Activated CD4-positive, alpha-beta T cell treated with anti-CD3 and anti-CD28 coated beads, Interleukin-2, amount 50 U/mL, for 4 hours (primary cell): ENCODE results near the gene SLC2A4.
A peak's percentile ranks its signal among the peaks of the same experiment; 100 is the strongest.

ENCODE experiments used
- DNase-seq, 2 experiments: peaks; one replicate each; pipeline ENCODE4 v3.0.0-alpha.2; 2020

SLC2A4 gene

DNA sequence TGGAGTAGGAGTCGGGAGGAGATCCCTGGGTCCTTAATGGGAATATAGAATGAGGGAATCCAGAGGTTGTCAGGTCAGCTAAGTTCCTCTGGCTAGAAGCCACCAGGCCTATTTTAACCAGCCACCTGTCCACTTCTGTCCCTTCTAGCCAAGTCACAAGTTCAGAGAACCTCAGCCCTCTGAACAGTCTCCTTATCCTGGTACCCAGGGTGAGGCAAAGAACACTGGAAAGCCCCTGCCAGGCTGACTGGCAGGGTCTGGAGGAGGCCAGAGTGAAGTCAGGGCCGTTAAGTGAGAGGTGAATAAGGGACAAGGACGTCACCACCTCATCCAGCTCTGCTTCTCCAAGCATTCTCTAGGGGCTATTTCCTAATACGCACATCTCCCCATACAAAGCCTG, 32.7 kb upstream of the SLC2A4 start:
- DNase-seq, result no peak

DNA sequence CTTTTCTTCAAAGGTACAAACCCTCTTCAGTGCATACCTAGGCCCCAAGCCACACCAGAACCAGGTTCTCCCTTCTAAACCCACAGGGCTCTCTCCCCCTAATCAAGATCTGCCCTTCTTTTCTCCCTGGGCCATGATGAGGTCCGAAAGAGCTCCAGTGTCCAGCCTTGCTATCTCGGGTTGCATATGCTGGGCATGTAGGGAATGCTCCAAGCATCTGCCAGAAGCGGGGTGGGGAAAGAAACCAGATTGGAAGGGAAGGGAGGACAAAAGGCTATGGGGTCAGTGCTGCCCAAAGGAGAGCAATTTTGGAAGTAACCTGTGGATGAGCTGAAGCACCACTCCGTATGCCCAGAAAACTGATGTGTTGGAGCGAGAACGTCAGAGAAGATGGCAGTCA, 32.3 kb upstream of the SLC2A4 start:
- DNase-seq, result no peak

DNA sequence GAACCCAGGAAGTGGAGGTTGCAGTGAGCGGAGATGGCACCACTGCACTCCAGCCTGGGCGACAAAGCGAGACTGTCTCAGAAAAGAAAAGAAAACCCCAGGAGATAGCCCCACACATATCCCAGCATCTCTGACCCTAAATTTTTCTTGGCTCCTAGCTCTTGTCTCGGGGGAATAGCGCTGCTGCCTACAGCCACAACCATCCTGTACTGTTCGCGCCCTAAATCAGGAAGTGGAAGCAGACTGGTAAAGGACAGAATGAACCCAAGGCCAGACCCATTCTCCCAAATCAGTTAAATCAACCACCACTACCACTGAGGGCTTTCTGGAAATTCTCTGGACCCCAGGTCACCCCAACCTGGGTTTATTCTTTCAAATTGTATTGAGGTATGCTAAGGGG, 31.7 kb upstream of the SLC2A4 start:
- DNase-seq, result no peak

DNA sequence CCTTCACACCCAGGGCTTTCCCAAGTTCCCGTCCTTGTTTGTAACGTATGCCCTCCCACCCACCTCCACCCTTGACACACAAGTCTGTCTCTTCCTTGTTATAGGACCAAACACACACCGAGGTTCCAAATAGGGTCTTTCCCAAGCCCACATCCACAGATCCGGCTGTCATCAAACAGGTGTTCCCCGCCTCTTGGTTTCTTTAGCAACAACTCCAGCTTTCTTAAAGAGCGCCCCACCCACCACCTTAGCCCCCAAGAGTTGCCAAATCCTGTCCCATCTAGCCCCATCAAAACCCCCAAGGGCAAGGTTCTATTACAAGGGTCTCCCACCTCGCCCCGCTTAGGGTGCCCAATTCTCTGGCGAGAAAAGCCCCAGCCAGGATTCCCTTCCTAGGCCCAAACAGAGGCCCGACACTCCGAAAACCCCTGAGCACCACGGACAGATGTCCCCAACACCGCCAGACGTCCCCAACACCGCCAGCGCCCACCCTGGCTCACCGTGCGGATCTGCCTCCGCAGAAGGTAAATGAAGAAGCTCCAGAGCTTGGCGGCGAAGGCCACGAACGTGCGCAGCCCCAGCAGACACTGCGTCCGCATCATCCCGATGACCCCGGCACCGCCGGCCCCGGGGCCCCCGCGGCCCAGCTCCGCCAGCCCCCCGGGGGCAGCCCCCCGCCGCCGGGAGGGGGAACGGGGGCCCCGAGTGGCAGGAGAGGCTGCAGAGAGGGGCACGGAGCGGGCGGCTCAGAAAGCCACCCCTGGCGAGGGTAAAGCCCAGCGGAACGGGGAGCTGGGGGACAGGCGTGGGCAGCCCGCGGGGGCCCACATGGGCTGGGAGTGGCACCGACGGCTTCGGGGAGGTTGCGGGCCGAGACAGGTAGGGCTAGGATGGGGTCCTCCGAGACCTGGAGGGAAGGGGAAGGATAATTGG, 30.6 kb upstream of the SLC2A4 start:
- no peak for DNase-seq

DNA sequence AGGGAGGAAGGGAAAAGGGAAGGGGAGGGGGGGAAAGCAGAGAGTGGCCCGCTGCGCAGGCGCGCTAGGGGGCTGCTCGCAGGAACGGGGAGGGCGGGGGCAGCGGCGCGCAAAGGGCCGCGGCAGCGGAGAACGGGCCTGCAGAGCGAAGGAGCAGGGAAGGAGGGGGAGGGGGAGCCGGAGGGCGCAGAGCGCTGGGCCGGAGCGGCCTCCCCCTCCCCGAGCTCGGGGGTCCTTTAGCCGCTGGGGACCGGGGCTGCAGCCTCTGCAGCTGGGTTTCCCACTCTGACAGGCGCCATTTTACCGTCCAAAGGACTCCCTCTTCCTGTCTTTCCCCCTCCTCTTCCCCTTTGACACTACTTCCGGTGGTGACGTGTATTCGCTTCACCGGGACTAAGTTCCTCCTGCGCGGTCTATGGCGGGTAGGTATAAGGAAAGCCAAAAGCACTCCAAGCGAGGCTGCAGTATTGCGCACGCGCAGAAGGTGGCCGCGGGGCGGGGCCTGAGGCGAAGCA, 29.8 kb upstream of the SLC2A4 start, which contains the start of gene CTDNEP1:
CTDNEP1 (minus strand) TSS at position 74 of the 515 bp plus-strand sequence. CDS start 438 bp downstream, outside the sequence.
- peak; percentile 97 to 98 for DNase-seq

DNA sequence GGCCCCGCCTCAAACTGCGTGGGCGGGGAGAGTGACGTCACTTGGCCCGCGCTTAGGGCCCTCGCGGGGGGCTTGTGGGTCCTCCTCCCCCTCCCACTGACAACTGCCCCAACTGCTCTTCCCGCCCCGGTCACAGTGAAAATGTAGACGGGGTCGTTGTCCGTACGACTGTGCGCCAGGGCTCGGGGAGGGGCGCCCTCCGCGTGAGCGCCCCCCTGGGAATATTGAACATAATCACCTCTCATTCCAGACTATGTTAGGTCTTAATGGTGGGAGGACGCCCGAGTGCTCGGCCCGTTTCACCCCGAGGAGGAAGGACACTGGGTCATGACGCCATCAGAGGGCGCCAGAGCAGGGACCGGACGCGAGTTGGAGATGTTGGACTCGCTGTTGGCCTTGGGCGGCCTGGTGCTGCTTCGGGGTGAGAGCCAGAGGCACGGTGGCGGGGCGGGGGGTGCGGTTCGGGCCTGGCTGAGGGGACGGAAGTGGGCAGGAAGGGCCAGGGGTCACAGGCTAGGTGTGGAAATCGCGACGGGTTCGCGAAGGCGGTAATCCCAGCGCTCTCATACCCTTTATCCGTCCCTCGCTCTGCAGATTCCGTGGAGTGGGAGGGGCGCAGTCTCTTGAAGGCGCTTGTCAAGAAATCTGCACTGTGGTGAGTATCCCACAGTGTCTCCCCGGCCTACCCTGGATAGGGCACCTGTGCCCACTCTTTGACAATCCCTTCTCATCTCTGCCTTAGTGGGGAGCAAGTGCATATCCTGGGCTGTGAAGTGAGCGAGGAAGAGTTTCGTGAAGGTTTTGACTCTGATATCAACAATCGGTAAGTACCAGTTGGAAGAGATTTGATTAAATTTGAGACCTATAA, 29.1 kb upstream of the SLC2A4 start, which contains the start of gene ELP5:
ELP5 (plus strand) TSS at position 40 of the 868 bp plus-strand sequence; CDS start at position 376, 336 bp downstream.
- peak; percentile 79 to 81 for DNase-seq

DNA sequence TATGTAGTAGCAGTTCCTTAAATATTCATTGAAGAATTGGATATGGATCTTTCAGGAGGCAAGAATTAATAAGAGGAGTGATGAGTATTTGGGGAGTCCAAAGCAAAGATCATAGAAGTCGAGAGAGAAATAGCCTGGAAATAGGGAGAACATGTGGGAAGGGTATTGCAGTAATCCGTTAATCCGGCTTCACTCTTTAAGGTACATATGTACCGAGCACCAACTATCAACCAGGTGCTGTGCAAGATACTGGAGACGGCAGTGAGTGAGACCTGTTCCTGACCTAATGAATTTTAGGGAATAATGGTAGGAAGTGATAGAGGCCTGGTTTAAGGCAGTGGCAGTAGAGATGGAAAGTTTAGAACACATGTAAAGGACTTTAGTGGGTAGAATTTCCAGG, 28.4 kb upstream of the SLC2A4 start:
- DNase-seq, result no peak

DNA sequence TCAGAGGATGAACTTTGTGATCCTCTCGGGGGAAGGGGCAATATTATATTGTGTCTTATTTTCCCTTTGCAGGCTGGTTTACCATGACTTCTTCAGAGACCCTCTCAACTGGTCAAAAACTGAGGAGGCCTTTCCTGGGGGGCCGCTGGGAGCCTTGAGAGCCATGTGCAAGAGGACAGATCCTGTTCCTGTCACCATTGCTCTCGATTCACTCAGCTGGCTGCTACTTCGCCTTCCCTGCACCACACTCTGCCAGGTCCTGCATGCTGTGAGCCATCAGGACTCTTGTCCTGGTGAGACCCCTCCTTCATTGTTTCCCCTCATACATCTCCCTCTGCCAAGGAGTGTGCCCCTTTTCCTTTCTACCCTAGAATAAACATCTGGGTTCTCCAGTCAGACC, 27.0 kb upstream of the SLC2A4 start:
- no peak for DNase-seq

DNA sequence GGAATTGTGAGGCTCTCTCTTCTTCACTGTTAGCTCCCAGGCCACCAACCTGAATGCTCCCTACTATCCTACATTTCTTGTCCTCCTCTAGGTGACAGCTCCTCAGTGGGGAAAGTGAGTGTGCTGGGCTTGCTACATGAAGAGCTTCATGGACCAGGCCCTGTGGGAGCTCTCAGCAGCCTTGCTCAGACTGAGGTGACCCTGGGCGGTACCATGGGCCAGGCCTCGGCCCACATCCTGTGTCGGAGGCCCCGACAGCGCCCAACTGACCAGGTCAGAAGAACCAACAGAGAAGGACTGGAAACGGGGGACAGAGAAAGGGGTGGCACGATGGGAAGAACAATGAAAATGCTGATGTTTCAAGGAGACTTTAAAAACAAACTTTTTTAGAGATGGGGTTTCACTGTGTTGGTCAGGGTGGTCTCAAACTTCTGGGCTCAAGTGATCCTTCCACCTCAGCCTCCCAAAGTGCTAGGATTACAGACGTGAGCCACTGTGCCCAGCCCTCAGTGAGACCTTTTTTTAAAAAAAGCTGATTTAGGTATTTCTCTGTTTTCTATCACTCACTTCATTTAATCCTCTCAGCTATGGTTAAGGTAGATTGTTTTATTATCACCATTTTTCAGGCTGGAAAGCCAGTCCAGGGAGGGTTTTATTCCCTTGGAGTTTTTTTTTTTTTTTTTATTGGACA, 24.6 kb upstream of the SLC2A4 start:
- DNase-seq, result no peak

DNA sequence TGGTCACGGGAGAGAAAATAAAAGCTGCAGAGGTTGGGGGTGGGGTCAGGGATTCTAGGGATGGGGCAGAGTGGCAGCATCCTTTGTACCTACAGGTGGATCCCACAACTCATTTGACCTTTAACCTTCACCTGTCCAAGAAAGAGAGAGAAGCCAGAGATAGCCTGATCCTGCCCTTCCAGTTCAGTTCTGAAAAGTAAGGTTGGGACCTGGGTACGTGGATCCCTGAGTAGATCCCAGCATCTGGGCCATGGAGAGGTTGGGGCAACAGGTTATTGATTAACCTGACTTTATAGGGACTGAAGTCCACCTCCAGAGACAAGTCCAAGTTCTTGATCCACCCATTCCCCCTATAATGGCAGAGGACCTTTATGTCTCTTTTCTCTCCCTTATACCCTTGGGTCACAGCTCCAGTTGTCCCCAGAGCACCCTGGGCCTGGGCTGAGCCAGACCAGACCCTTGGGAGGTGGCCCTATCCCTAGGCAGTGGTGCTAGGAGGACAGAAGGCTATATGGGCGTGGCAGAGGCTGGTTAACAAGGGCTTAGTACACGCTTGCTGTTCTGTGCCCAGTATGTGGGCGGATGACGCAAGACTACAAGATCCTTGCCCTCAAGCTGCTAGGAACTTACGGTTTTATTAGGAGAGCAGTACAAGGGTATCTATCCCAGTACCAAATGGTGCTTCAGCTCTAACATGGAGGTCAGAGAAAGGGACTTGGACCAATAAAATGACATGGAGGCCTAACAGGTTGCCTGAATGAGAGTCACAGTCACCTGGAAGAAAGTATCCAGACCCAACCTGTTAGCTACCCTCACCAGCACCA, 22.6 kb upstream of the SLC2A4 start:
- no peak for DNase-seq

DNA sequence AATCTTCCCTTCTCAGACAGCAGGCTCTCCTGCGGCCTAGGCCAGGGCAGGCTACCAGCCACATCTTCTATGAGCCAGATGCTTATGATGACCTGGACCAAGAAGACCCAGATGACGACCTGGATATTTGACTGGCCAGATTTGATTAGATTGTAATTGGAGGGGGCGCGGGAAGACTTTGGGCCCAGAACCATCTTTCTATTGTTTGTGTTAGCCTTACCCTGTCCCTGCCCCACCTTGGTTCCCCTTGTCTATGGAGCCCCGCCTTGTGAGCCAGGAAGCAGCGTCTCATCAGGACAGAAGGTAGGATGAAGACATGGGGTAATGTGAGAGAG, 22.0 kb upstream of the SLC2A4 start:
- DNase-seq, result no peak

DNA sequence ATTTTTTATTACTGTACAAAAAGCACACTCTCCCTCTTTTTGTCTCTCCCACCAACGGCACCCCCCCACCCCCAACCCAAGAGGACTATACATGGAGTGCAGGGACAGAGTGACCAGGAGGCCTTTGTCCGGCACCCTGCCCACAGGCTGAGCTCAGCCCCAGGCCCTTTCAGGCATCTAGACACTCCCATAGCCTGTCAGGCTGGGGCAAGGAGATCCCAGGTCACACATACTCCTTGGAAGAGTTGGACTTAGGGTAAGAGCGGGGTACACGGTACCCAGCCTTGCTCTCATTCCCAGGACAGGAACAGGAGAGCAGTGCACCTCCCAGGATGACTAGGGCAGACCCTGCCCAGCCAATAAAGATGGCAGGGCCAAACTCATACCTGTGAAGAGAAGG, 21.4 kb upstream of the SLC2A4 start:
- no peak for DNase-seq

DNA sequence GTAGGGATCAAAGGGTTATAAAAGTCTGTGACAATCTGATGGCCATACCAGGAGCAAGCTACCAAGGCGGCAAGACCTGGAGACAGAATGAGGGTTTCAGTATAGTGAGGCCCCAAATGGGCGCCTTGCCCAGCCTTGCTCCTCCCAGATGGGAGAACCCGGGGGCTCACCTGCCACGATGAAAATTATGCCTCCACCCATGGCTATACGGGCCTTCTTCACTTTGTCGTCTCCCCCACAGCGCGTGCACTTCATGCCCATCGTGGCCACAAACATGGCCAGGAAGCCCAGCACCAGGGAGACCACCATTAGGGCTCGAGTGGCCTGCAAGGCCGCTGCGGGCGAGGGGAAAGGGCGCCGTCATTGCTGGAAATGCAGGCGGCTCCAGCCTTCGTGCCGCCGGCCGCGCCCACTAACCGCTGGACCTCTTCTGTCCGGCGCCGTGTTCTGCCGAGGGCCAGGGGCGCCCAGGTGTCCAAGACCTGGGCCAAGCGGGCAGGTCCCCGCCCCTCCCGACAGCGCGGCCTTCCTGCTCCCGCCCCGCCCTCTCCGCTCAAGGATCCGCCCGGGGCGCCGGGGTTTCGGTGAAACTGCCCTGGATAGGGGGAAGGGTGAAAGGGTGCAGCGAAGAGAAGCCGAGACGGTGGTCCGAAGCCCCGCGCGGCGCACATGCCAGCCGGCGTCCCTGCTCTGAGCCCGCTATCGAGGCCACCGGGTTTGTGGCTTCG, 20.7 kb upstream of the SLC2A4 start:
- DNase-seq, result no peak

DNA sequence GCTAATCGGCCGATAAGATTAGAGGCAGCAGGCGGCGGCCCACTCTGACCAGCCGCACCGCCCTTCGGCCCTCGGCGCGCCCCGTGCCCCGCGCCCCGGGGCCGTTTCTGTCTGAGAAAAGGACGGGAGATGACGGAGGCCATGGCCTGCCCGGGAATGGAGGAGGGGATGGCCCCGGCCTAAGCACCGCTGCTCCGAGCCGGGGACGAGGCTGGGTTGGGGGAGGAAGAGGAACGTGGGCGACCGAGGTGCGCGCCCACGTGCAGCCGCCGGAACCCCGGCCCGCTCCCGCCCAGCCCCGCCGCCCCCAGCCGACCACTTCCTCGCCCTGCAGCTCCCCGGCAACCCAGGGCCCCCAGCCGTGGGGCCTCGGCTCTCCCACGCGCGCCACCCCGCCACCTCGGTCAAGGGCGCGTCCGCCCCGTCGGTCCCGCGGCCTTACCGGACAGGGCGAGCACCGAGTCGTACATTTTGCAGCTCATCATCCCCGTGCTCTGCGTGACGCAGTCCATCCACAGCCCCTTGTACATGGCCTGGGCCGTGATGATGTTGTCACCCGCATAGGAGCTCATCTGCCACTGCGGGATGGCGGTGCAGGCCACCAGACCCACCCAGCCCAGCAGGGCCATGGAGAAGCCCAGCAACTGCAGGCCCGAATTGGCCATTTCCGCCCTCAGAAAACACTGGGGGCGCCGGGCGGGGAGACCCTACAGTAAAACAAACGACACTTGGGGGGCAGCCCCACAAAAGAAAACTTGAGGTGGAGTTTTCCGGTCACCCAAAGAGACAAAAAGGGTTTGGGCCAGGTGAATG, 19.9 kb upstream of the SLC2A4 start:
- DNase-seq, result peak in 1 of 2 experiments; percentile 29

DNA sequence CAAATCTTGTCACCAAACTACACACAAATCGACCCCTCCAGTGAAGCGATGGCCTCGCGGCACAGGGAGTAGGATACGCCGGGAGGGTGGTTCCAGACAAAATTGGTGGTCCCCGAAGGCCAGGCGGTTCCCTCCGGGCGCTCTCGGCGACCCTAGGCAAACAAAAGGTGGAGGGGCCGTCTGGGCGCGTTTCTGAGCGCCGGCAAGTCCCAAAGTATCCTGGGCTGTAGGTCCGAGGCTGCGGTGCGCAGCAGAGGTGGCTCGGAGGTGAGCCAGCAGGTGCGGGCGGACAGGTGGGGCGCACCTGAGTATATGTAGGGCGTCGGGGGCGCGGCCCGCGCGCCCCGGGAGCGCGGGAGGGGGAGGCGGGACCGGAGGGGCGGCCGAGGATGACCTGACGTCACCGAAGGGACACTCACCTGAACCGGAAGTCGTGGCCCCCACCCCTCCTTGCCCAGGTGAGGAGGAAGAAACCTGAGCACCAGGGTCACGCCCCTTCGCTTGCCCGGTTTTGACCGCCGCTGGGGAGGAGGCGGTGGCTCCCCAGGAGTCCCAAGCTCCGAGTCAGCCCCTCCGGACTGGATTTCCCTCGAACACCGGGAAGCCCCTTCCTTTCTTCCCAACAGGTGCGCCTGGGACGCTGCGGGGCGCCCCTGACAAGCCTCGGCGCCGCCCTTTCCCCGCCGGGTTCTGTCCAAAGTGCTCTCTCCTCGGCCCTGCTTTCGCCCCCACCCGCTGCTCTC, 19.2 kb upstream of the SLC2A4 start, which contains the start of gene CLDN7:
CLDN7 (minus strand) TSS at position 287 of the 743 bp plus-strand sequence. CDS start 435 bp downstream, outside the sequence.
- DNase-seq, result no peak

DNA sequence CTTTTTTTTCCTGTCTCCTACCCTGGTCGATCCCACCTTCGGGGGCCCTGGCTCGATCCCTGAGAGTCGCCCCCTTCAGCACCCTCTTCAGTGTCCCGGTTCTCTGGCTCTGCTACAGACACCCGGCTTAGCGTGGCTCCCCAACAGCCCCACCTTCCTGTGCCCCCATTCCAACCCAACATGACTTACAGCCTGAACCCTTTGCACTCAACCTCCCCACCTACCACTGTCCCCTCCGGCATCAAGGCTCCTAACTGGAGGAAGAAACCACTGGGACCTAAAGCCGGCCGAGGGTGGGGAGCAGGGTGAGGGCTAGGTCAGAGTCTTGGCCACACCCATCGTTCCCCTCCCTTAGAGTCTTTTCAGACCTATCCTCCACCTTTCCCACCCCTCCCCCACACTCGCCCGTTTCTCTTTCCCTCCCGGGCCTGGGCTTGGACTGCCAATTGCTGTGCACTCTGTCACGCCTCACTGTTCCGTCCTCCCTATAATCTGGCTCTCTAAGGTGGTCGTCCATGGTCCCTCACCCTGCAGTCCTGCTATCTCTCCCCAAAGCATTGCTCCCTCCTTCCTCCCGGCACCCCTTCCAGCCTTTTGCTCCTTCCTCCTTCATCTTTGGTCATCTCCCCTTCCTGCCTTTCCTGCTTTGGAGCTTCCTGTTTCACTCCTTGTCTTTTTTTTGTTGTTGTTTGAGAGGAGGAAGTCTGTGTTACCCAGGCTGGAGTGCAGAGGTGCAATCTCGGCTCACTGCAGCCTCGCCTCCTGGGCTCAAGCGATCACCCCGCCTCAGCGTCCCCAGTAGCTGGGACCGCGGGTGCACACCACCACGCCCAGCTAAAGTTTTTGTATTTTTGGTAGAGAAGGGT, 18.4 kb upstream of the SLC2A4 start:
- no peak for DNase-seq

DNA sequence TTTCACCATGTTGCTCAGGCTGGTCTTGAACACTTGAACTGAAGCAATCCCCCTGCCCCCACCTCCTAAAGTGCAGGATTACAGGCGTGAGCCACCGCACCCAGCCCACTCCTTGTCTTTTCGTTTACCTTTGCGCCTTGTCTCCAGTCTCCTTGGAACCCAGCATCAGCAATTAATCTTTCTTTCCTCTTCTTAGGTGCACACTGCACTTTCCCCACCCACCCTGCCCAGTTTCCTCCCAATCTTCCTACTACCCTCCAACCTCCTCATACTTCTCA, 17.8 kb upstream of the SLC2A4 start:
- no peak for DNase-seq

DNA sequence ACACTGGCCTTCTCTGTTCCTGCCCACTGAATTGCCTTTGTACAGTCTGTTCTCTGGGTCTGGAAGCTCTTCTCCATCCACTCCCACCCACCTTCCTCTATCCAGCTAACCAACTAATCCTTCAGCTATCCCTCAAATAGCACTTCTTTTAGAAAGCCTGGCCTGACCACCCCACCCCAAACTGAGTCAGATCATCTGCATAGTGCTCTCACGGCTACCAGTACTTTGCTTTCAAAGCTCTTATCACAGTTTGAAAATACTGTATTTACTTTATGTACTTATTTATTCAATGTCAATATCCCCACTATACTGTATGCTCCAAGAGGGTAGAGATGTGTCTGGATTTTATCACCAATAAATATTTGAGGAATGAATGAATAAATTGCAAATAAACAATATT, 14.7 kb upstream of the SLC2A4 start:
- no peak for DNase-seq

DNA sequence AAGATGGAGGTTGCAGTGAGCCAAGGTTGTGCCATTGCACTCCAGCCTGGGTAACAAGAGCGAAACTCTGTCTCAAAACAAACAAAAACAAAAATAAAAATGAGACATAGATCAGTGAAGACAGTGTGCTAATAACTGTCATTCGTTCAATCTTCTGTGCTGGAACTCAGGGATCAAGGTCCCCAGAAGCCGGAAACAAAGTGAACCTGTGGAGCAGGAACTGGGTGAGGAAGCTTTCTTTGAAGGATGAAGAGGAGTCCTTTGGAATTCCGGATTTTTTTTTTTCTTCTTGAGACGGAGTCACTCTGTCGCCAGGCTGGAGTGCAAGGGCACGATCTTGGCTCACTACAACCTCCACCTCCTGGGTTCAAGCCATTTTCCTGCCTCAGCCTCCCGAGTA, 2.1 kb upstream of the SLC2A4 start:
- DNase-seq, result no peak
